Left hindlimb (tissue), 1 donor: Measurements from ENCODE around the gene RGS3.
"Not testable (repeated sequence)": the region's sequence is repeated elsewhere in the genome, so short reads cannot be mapped to it uniquely, and the experiment has no call there.

Experiments used
- DNase-seq: peaks from one replicate; pipeline ENCODE4 v3.0.0-alpha.2; 2018

RGS3 gene

GRCh38 chr9:113467183-113467582, 3.7 kb downstream of the RGS3 start:
- DNase-seq = no peak

- peak; percentile 60 for DNase-seq
Observed at GRCh38 chr9:113468716-113469448, 5.4 kb downstream of the RGS3 start.

- DNase-seq = no peak
Observed at GRCh38 chr9:113471143-113471542, 7.6 kb downstream of the RGS3 start.

- no peak for DNase-seq
Observed at GRCh38 chr9:113471566-113471965, 8.0 kb downstream of the RGS3 start.

GRCh38 chr9:113472199-113472598, 8.7 kb downstream of the RGS3 start:
- DNase-seq = no peak

GRCh38 chr9:113474360-113475028, 11.0 kb downstream of the RGS3 start:
- no peak for DNase-seq

GRCh38 chr9:113475031-113475430, 11.5 kb downstream of the RGS3 start:
- DNase-seq = no peak

GRCh38 chr9:113475992-113476391, 12.5 kb downstream of the RGS3 start:
- DNase-seq = no peak

- no peak for DNase-seq
Observed at GRCh38 chr9:113476511-113476916, 13.0 kb downstream of the RGS3 start.

GRCh38 chr9:113477058-113477457, 13.5 kb downstream of the RGS3 start:
- DNase-seq = no peak

GRCh38 chr9:113477661-113478060, 14.1 kb downstream of the RGS3 start:
- no peak for DNase-seq

- DNase-seq = no peak
Observed at GRCh38 chr9:113479174-113479621, 15.7 kb downstream of the RGS3 start.

- DNase-seq = no peak
Observed at GRCh38 chr9:113480612-113481011, 17.1 kb downstream of the RGS3 start.

- DNase-seq = no peak
Observed at GRCh38 chr9:113481176-113481787, 17.8 kb downstream of the RGS3 start.

- no peak for DNase-seq
Observed at GRCh38 chr9:113482341-113482740, 18.8 kb downstream of the RGS3 start.

- DNase-seq = no peak
Observed at GRCh38 chr9:113482991-113483675, 19.6 kb downstream of the RGS3 start.

- no peak for DNase-seq
Observed at GRCh38 chr9:113483676-113484257, 20.2 kb downstream of the RGS3 start.

GRCh38 chr9:113484258-113484730, 20.8 kb downstream of the RGS3 start:
- no peak for DNase-seq

GRCh38 chr9:113485761-113486115, 22.2 kb downstream of the RGS3 start:
- no peak for DNase-seq

- no peak for DNase-seq
Observed at GRCh38 chr9:113486327-113486726, 22.8 kb downstream of the RGS3 start.

- DNase-seq = no peak
Observed at GRCh38 chr9:113488071-113488470, 24.5 kb downstream of the RGS3 start.

GRCh38 chr9:113488490-113488889, 25.0 kb downstream of the RGS3 start:
- no peak for DNase-seq

GRCh38 chr9:113491147-113491546, 27.6 kb downstream of the RGS3 start:
- DNase-seq = not testable (repeated sequence)
